Measurements from ENCODE around the gene CYRIA.

CYRIA gene

GRCh38 chr2:16626997-16627605 is 38.5 kb downstream of the CYRIA start:
- no peak for DNase-seq

GRCh38 chr2:16626497-16626896 is 39.1 kb downstream of the CYRIA start:
- DNase-seq, result no peak

DNA sequence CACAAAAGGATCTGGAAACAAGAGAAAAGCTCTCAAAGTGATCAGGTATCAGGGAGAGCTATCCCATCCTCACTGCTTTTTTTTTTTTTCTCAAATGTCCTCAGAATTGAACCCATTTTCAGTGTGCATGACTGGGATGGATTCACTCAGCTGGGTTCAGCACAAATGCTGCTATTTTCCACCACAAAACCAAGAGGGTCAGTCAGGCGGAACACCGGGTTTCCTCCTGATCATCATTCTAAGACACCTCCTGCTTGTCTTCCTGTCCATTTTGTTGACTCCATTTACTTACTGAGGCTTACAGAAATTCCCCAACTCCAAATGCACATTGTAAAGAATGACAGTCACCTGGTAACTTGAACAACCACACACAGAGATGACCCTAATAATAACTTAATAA is 39.9 kb downstream of the CYRIA start:
- no peak for DNase-seq

DNA sequence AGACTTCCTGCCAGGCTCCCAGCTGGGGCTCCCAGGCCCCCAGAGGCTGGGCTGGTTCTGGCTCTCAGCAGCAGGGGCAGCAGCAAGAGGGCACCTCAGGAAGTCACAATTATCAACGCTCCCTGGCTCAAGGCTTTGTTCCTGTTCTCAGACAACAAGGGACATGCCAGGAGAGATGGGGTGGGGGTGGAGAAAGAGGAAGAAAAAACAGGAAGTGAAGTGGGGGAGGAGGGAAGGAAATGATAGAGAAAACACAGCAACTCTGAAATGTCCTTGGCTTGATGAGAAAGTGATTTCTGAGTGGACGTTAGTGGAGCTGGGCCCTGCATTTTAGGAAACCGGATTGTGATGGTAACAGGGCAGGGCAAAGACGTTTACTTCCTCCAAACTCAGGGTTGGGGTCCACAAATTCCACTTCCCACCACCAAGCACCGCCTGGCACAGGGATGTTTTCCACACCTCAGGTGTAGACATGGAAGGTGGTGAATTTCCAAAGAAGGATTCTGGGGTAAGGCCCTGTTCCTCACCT is 40.4 kb downstream of the CYRIA start:
- DNase-seq, result no peak

DNA sequence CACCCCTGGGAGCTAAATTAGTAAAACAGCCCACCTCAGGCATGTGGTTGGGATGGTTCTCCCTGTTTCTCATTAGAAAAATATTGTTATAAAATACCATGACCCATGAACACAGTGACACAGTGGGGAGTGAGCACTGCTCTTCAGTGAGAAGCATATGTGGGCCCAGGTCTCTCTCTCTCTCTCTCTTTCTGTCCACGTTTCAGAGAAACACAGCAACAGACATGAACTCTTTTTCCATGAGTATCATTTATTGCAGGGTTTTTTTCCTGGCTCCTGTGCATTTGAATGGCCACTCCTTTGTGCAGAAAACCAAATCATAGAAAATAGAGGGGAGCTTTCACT is 41.2 kb downstream of the CYRIA start:
- no peak for DNase-seq

- no peak for DNase-seq
Observed at GRCh38 chr2:16623564-16624435, 41.8 kb downstream of the CYRIA start.

DNA sequence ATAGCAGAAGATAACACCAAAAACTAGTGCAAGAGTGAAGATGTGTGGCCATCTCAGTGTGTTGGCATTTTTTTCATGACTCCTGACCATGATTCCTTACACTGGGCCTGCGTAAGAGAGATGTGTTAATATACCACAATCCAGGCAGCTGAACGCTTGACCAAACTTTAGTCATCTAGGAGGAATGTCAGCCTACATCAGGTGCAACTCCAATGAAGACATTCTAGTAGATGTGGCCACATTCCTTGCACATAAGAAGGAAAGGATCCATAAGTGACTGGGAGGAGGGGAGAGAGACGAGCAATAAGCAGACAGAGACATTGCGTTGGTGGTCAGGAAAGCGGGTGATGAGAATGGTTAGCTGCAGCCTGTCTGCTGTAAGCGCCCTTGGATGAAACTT is 42.6 kb downstream of the CYRIA start:
- no peak for DNase-seq

DNA sequence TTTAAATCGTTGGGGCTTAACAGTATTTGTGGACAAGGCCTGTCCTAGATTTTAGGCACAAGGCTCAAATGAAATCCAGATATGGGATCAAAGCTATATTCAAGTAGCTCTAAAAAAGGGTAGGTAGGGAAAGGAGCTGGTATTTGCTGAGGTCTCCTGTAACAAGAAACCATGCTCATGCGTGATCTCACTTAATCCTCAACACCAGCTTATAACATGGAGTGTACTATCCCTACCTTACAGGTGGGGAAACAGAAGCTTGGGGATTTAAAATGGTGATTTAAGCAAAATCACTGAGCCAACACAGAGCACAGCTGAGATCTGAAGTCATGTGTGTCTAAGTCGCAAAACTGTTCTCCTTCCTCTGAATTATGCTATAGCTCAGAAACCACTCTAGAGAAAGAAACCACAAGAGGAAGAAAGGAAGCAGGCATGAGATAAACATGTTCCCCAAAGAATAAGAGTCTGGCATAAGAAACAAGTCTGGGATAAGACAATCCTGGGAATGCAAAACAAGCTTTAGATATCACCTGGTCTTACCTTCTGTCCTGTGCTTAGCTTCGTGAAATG is 43.1 kb downstream of the CYRIA start:
- no peak for DNase-seq

DNA sequence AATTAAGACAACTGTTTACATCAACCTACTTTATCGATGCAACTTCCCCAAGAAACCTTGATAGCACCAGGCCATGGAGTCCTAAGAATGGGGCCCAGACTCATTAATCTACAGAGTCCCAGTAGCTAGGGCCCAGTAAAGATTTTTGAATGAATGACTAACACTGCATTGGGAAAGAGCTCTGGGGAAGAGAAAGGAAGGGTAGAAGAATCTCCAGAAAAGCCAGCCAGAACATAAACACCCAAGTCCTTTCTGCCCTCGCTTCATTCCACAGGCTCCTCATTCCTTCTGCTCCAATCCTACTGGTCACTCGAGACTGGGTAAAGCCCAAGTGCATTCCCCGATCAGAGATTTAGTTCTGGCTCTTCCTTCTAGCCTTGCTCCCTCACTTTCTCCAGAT is 44.3 kb downstream of the CYRIA start:
- no peak for DNase-seq

DNA sequence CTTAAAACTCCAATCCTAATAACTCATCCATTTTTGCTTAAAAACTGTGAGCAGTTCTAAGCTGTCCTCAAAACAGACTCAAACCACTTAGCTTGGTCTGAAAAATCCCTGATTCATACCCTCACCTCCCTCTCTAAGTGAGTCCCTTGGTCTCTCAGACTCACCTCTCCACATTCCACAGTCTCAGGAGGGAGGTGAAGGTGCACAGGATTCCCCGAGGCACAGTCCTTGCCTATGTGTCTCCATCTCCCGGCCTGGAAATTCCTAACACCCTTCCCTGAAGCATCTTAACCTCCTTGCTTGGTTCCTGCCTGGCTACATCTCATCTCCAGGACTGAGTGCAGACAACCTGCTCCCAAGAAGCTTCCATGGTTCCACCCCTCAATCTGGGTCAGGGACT is 45.0 kb downstream of the CYRIA start:
- no peak for DNase-seq

DNA sequence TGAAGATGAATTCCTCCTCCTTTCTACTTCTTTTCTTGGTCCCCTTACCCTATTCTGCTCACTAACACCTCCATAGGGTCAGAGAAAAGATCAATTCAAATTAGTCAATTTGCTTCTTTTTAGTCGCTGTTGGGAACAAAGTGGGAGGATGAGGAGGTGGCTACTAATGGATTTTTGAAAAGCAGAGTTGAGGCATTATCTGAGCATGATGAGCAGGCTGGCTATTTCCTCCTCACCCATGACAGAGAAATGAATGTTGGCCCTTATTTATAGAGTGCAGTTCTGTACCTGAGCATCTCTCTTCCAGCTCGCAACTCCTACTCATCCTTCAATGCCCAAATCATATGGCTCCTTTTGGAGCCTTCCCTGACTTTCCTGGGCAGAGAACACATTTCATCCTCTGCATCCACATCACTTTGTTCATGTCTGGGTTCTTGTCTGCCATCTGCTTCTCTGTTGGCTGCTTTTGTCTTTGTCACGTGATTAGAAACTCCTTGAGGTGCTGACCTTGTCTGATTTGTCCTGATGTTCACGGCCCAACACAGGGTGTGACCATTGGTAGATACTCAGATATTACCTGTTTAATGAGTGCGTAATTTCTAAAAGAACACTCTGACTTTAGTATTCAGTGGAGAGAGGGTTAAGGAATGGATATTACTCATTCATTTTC is 45.9 kb downstream of the CYRIA start:
- DNase-seq, result no peak

GRCh38 chr2:16617282-16618266 is 48.1 kb downstream of the CYRIA start:
- DNase-seq, result no peak
